ENCODE results near the gene SORCS1. TPM values are rescaled to one million over a fixed set of nuclear protein-coding genes. Genes with fewer than 3 reads are reported as not detected.

The SORCS1 gene
- total and polyA plus RNA-seq, 2 donors (not counting 1 experiment from before 2014, with no cell fraction given), result under 0.01 to 0.01 TPM

GRCh38 chr10:107166403-107166802 lies 1.9 kb upstream of the SORCS1 start:
- no peaks in the 10 kb centered on the region for H4K20me1 ChIP-seq (ENCODE audit: control insufficient read depth, extremely low read depth, insufficient read depth, low read length)
- no peak overlapping the region for H3K27ac ChIP-seq (ENCODE audit: insufficient read depth, low read length)
- no peaks in the 10 kb centered on the region for H3K36me3 ChIP-seq (ENCODE audit: control insufficient read depth, insufficient read depth, low read length)
- no peak overlapping the region for H3K9ac ChIP-seq (ENCODE audit: insufficient read depth, low read length)
- DNase-seq (ENCODE audit: low read depth in 2 of 2), result no peak
- no peak overlapping the region for H3K4me2 ChIP-seq (ENCODE audit: extremely low read depth, insufficient read depth, low read length)
- no peak overlapping the region for H2AFZ ChIP-seq (ENCODE audit: low read length)
- no peaks in the 10 kb centered on the region for H3K79me2 ChIP-seq (ENCODE audit: control insufficient read depth, insufficient read depth, low read length)
- TF ChIP-seq CTCF (conservative IDR thresholded peaks at IDR 0.05 in 1 of 2, IDR thresholded peaks at IDR 0.05 in 1 of 2; ENCODE audit: low read depth in 1 of 2, low read length in 2 of 2) (no peak), EZH2 (IDR thresholded peaks at IDR 0.05; ENCODE audit: low read length, missing control alignments) (no peak)
- no peak overlapping the region for H3K4me3 ChIP-seq (replicated peaks in 1 of 4; ENCODE audit: control extremely low read depth in 1 of 4, insufficient read depth in 1 of 4, low read depth in 3 of 4, low read length in 4 of 4)
- no peaks in the 10 kb centered on the region for H3K27me3 ChIP-seq (ENCODE audit: control insufficient read depth, insufficient read depth, low read length)
- H3K9me3 ChIP-seq (ENCODE audit: control insufficient read depth, insufficient read depth, low read depth, low read length), result no peaks in the 10 kb centered on the region
- no peaks in the 10 kb centered on the region for H3K4me1 ChIP-seq (ENCODE audit: control insufficient read depth, extremely low read depth, insufficient read depth, low read length)

- Histone ChIP-seq H4K20me1 (ENCODE audit: control insufficient read depth, extremely low read depth, insufficient read depth, low read length) (no peaks in the 10 kb centered on the region), H3K4me1 (ENCODE audit: control insufficient read depth, extremely low read depth, insufficient read depth, low read length) (no peaks in the 10 kb centered on the region), H3K4me3 (replicated peaks in 1 of 4; ENCODE audit: control extremely low read depth in 1 of 4, insufficient read depth in 1 of 4, low read depth in 3 of 4, low read length in 4 of 4) (no peak overlapping the region), H3K36me3 (ENCODE audit: control insufficient read depth, insufficient read depth, low read length) (no peaks in the 10 kb centered on the region), H3K27me3 (ENCODE audit: control insufficient read depth, insufficient read depth, low read length) (no peaks in the 10 kb centered on the region), H3K4me2 (ENCODE audit: extremely low read depth, insufficient read depth, low read length) (no peak overlapping the region), H3K79me2 (ENCODE audit: control insufficient read depth, insufficient read depth, low read length) (no peaks in the 10 kb centered on the region), H3K9me3 (ENCODE audit: control insufficient read depth, insufficient read depth, low read depth, low read length) (no peaks in the 10 kb centered on the region), H3K9ac (ENCODE audit: insufficient read depth, low read length) (no peak overlapping the region), H2AFZ (ENCODE audit: low read length) (no peak overlapping the region), H3K27ac (ENCODE audit: insufficient read depth, low read length) (no peak overlapping the region)
- TF ChIP-seq EZH2 (IDR thresholded peaks at IDR 0.05; ENCODE audit: low read length, missing control alignments), result no peak
- TF ChIP-seq CTCF (conservative IDR thresholded peaks at IDR 0.05 in 1 of 2, IDR thresholded peaks at IDR 0.05 in 1 of 2; ENCODE audit: low read depth in 1 of 2, low read length in 2 of 2), result no peak
- DNase-seq (ENCODE audit: low read depth in 2 of 2), result no peak
Observed at GRCh38 chr10:107164992-107165391, 486 bp upstream of the SORCS1 start.

GRCh38 chr10:107163076-107163855 lies 1.2 kb downstream of the SORCS1 start:
- Histone ChIP-seq H4K20me1 (ENCODE audit: control insufficient read depth, extremely low read depth, insufficient read depth, low read length) (no peaks in the 10 kb centered on the region), H3K9ac (ENCODE audit: insufficient read depth, low read length) (no peak overlapping the region), H3K4me2 (ENCODE audit: extremely low read depth, insufficient read depth, low read length) (no peak overlapping the region), H3K4me1 (ENCODE audit: control insufficient read depth, extremely low read depth, insufficient read depth, low read length) (no peaks in the 10 kb centered on the region), H2AFZ (ENCODE audit: low read length) (no peak overlapping the region), H3K27me3 (ENCODE audit: control insufficient read depth, insufficient read depth, low read length) (no peaks in the 10 kb centered on the region), H3K9me3 (ENCODE audit: control insufficient read depth, insufficient read depth, low read depth, low read length) (no peaks in the 10 kb centered on the region), H3K36me3 (ENCODE audit: control insufficient read depth, insufficient read depth, low read length) (no peaks in the 10 kb centered on the region), H3K27ac (ENCODE audit: insufficient read depth, low read length) (no peak overlapping the region), H3K4me3 (replicated peaks in 1 of 4; ENCODE audit: control extremely low read depth in 1 of 4, insufficient read depth in 1 of 4, low read depth in 3 of 4, low read length in 4 of 4) (no peak overlapping the region), H3K79me2 (ENCODE audit: control insufficient read depth, insufficient read depth, low read length) (no peaks in the 10 kb centered on the region)
- TF ChIP-seq EZH2 (IDR thresholded peaks at IDR 0.05; ENCODE audit: low read length, missing control alignments) (no peak), CTCF (conservative IDR thresholded peaks at IDR 0.05 in 1 of 2, IDR thresholded peaks at IDR 0.05 in 1 of 2; ENCODE audit: low read depth in 1 of 2, low read length in 2 of 2) (no peak)
- no peak for DNase-seq (ENCODE audit: low read depth in 2 of 2)
